Pancreas (tissue), 10 donors: ENCODE measurements around the gene FAM20A. TPM values are rescaled to one million over a fixed set of nuclear protein-coding genes. Genes with fewer than 3 reads are reported as not detected.

ENCODE experiments used
- ATAC-seq, 4 donors: fragments of 200-7000 bp; cut with Tn5 transposase; one replicate each; pipeline versions ENCODE4 v1.8.0 to v1.9.1; 2020; ENCODE audit warnings: mild to moderate bottlenecking in 4 of 4, moderate library complexity in 4 of 4
- DNase-seq, 6 donors: peaks; one replicate each; pipeline ENCODE4 v3.0.0-alpha.2; 2020
- FAIRE-seq: peaks from 2 replicates; lab custom pipeline; 2012; peaks lifted over from hg19 to GRCh38; lab: Jason Lieb, UNC
- H3K27ac ChIP-seq, 4 donors: fragments of 200-600 bp; sonication (generic); 1 replicate in 3 of 4; 2 replicates in 1 of 4; pipeline versions ENCODE4 v1.5.0 to v1.8.0; 2020
- H3K27me3 ChIP-seq, 4 donors: fragments of 200-600 bp; one replicate each; pipeline ENCODE4 v1.8.0; 2021
- H3K36me3 ChIP-seq, 3 donors: fragments of 200-600 bp; sonication (generic) in 1 of 3; one replicate each; pipeline versions ENCODE4 v1.5.0 to v1.8.0; 2020 to 2021
- H3K4me1 ChIP-seq, 3 donors: fragments of 200-600 bp; one replicate each; pipeline ENCODE4 v1.8.0; 2021
- H3K4me3 ChIP-seq, 4 donors: fragments of 200-600 bp; sonication (generic) in 2 of 4; one replicate each; pipeline versions ENCODE4 v1.5.0 to v1.8.0; 2020 to 2021
- H3K9me3 ChIP-seq, 4 donors: fragments of 200-600 bp; one replicate each; pipeline ENCODE4 v1.8.0; 2021
- CTCF ChIP-seq, 4 donors: fragments of 200-600 bp; sonication (generic) in 3 of 4; IDR thresholded peaks; one replicate each; pipeline versions ENCODE4 v1.5.0 to v1.8.0; 2021; ENCODE audit warnings: antibody characterized with exemption in 4 of 4
- WGBS, 2 donors: extraction: QIAGEN DNeasy Blood & Tissue Kit; methylation state at CpG; one replicate each; pipeline ENCODE4 v1.1.7; 2013; 5-methylcytosine and 5-hydroxymethylcytosine counted together
- intact Hi-C, 3 donors: fragments of 100-400 bp; cut with DNase I; formaldehyde crosslinking; loops; one replicate each; pipeline versions ENCODE4 v1.11.1 to v1.14.2; 2022
- polyA plus RNA-seq, 2 donors: library from polyadenylated mRNA; stranded (reverse); fragments of 200-250 nt; gene quantifications; one replicate each; pipeline ENCODE4 v1.2.3, GENCODE V29; 2013
- total RNA-seq, 6 donors: library from RNA; stranded (reverse); fragmentation: NEBNext Ultra II Directional in 4 of 6; extraction: Animal tissue kit (Norgen Biotek cat#: 25700) in 4 of 6; gene quantifications; one replicate each; pipeline versions ENCODE4 v1.2.1 to v1.2.4, GENCODE V29; 2021 to 2023
- donor health status: healthy with polysubstance abuse.
- donor health status: DM: no; HTN: no; CAD: no; lungs with moderate emphysema.
- donor health status: DM: no; HTN: no; CAD: no.
- donor health status: control.
- donor health status: control.
- donor health status: Bipolar disorder and iron deficiency.
- donor health status: DM: yes; HTN: yes; CAD: no.
- donor health status: DM: no; HTN: no; CAD: no.
- donor health status: DM: no; HTN: no; CAD: no.
- donor health status: DM: yes; HTN: yes; CAD: no.

The FAM20A gene
- total and polyA plus RNA-seq, 8 donors, result 0.46 to 9.0 (median 3.9) TPM

DNA sequence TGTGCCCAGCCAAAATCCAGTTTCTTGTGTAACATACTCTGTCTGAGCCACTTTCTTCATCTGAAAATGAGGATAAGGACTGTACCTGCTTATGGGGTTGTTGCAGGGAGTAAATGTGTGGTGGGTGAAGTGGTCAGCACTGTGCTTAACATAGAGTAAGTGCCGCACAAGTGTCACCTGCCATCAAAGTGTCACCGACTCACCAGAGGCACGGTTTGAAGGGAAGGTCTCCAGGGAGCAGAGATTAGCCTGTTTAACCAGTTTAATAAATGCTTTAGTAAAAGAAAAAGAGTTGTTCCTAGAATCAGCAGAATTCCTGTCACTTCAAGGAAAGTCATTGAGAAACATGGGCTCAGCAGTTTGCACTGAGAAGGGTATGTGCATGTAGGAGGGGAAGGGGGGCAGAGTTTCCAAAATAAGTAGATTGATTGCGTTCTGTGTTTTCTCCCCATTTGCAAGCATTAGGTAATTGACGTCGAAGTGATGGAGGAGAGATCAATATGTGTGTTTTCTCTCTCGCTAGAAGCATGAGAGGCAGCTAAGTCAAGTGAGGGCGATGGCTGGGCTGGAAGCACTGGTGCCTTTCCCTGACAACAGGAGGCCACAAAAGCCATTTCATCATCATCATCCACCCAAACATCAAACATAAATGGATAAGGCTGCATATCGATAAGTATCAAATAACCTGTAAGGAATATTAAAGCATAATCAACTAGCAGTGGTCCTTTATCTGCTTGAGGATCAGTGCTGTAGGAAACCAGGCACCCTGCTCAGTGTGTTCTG, 19.1 kb downstream of the FAM20A start:
- ATAC-seq (no peak), FAIRE-seq (no peak), DNase-seq (no peak)
- Histone ChIP-seq H3K9me3 (no peaks in the 10 kb centered on the region), H3K27me3 (no peaks in the 10 kb centered on the region), H3K27ac (no peak overlapping the region), H3K36me3 (no peaks in the 10 kb centered on the region), H3K4me3 (no peak overlapping the region), H3K4me1 (no peaks in the 10 kb centered on the region)
- 53 to 57% methylated on average over 9 of the region's 9 CpGs for WGBS, 2 donors
- intact Hi-C loops, result no loop called here
- no peak for TF ChIP-seq CTCF (IDR thresholded peaks at IDR 0.05)

DNA sequence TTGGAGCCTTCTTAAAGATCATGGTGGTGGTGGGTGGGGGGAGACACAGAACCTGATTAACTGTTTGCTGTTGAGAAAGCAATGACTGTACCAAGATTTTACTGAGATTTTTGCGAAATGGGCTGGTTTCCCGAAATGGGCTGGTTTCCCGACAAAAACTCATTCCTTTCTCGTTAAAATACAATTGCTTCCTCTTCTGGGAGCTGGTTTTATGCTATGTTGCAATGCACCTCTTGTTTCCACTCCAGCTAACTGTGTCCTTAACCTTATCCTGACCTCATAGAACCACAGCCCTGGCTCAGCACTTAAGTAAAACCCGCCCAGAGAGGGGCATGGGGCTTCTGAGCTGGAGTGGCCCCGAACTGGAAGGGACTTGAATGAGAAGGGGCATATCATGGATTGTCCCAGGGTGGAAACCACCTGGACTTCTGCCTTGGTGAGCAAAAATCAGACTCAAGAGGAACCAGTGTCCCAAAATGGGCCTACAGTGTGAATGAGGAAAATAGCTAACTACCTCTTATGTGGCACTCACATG, 20.9 kb downstream of the FAM20A start:
- FAIRE-seq (no peak), ATAC-seq (peak in 3 of 4 donors; percentile 60 to 85 (median 71)), DNase-seq (peak in 1 of 6 donors; percentile 16)
- Histone ChIP-seq H3K9me3 (no peaks in the 10 kb centered on the region), H3K36me3 (no peaks in the 10 kb centered on the region), H3K27ac (peak overlapping the region in 2 of 4 donors; percentile 41 to 44), H3K27me3 (no peaks in the 10 kb centered on the region), H3K4me3 (no peak overlapping the region), H3K4me1 (no peaks in the 10 kb centered on the region)
- intact Hi-C loops, result no loop called here
- WGBS, 2 donors, result 64 to 67% methylated on average over 6 of the region's 6 CpGs
- no peak for TF ChIP-seq CTCF (IDR thresholded peaks at IDR 0.05)

GRCh38 chr17:68579194-68579927, 21.8 kb downstream of the FAM20A start:
- no peaks in the 10 kb centered on the region for H3K4me1 ChIP-seq
- TF ChIP-seq CTCF (IDR thresholded peaks at IDR 0.05), result no peak
- no peak overlapping the region for H3K4me3 ChIP-seq
- no peaks in the 10 kb centered on the region for H3K36me3 ChIP-seq
- intact Hi-C loops, result no loop called here
- peak overlapping the region in 1 of 4 donors; percentile 23 for H3K27ac ChIP-seq
- DNase-seq, result no peak
- FAIRE-seq, result no peak
- ATAC-seq, result no peak
- no peaks in the 10 kb centered on the region for H3K9me3 ChIP-seq
- H3K27me3 ChIP-seq, result no peaks in the 10 kb centered on the region
- WGBS, 2 donors, result 86 to 94% methylated on average over 8 of the region's 8 CpGs

- Histone ChIP-seq H3K27me3 (no peaks in the 10 kb centered on the region), H3K36me3 (no peaks in the 10 kb centered on the region), H3K4me1 (no peaks in the 10 kb centered on the region), H3K4me3 (no peak overlapping the region), H3K27ac (no peak overlapping the region), H3K9me3 (no peaks in the 10 kb centered on the region)
- intact Hi-C loops, result no loop called here
- no peak for ATAC-seq
- WGBS, 2 donors, result 83 to 94% methylated on average over 3 of the region's 3 CpGs
- TF ChIP-seq CTCF (IDR thresholded peaks at IDR 0.05), result no peak
- DNase-seq, result no peak
- no peak for FAIRE-seq
Measured at GRCh38 chr17:68578236-68578635, 22.9 kb downstream of the FAM20A start.
